Measurements from ENCODE around the gene ZNF724. TPM values are rescaled to one million over a fixed set of nuclear protein-coding genes. Genes with fewer than 3 reads are reported as not detected.
"Not testable (repeated sequence)": the region's sequence is repeated elsewhere in the genome, so short reads cannot be mapped to it uniquely, and the experiment has no call there.

The ZNF724 gene
- total RNA-seq, 1 donor: 6.7 TPM

DNA sequence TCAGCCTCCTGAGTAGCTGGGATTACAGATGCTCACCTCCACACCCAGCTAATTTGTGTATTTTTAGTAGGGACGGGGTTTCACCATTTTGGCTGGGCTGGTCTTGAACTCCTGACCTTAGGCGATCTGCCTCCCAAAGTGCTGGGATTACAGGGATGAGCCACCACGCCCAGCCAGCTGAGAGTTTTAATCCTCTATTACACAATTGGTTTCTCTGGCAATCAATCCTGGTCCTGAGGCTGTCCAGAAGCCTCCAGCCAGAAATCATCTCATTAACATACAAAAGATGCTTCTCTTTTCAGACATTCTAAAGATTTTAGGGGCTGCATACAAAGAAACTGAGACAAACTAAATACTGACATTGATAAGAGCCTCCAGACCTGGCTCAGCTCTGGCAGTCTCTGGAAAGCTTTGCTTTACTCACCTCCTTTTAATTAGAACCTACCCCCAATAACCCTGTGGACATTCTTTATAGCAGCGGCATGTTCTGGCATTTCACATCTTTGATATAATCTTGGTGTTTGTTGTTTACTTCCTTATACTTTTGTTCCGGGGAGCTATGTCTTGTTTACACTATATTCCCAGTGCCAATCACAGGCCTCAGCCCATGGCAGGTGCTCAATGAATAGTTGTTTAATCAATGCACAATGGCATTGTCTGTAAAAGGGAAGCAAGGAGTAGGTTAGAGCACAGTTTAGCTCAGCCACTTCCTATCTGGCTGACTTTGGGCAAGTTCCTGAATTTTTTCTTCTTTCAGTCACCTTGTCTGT is 4.1 kb upstream of the ZNF724 start:
- no peak for DNase-seq (ENCODE audit: low read depth in 2 of 3, low spot score in 2 of 3)

GRCh38 chr19:23253256-23253655 is 3.1 kb upstream of the ZNF724 start:
- DNase-seq (ENCODE audit: low read depth in 2 of 3, low spot score in 2 of 3): not testable (repeated sequence)

DNA sequence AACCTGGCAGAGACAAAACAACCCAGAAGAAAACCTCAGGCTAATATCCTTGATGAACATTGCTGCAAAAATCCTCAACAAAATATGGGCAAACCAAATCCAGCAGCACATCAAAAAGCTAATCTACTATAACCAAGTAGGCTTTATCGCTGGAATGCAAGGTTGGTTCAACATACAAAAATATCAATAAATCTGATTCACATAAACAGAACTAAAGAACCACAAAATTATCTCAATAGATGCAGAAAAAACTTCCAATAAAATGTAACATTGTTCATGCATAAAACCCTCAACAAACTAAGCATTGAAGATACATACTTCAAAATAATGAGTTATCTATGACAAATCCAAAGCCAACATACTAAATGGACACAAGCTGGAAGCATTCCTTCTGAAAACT is 8.8 kb downstream of the ZNF724 start:
- peak in 1 of 3 donors; percentile 49 for DNase-seq (ENCODE audit: low read depth in 2 of 3, low spot score in 2 of 3)

- no peak for DNase-seq (ENCODE audit: low read depth in 2 of 3, low spot score in 2 of 3)
Measured at GRCh38 chr19:23222998-23223652, 27.1 kb downstream of the ZNF724 start.

DNA sequence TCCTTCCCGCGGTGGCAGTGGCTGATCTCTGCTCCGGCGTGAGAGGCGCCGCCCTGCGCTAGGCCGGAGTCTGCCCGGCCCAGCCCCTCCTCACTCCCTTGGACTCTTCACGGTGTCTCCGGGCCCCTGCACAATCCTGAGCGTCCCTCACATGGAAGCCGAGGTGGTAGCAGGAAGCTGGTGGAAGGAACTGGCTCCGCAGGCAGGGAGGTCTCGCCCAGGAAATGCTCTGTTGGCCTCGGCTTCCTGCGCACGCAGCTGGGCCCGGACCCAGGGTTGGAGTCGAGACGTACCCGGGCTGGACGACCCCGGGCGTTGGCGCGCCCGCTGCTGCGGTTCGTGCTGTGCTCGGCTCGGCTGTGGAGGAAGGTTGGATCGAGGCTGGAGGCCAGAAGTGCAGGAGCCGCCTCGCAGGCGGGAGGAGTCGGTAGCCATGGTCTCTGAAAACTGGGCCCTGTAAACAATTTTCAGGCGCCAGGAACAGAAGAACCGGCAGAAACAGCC is 46.3 kb downstream of the ZNF724 start:
- DNase-seq (ENCODE audit: low read depth in 2 of 3, low spot score in 2 of 3): no peak

GRCh38 chr19:23190341-23190740 is 59.9 kb downstream of the ZNF724 start:
- no peak for DNase-seq (ENCODE audit: low read depth in 2 of 3, low spot score in 2 of 3)

DNA sequence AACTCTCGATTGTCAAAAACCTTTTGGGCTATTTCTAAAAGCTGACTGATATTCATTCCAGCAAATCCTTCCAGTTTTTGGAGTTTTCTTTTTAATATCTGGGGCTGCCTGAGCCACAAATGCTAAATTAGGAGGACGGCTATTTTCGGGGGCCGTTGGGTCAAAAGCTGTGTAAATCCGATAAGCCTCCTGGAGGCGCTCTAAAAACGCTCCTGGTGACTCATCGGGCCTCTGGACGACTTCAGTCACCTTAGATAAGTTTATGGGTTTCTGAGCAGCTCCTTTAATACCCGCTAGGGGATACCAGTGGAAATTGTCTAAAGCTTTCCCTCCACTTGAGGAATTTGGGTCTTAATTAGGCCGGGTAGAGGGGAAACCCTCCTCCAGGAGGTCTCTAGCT is 66.9 kb downstream of the ZNF724 start:
- DNase-seq (ENCODE audit: low read depth in 2 of 3, low spot score in 2 of 3): no peak

Small RNA genes lying within 50 kb of the gene (small RNA-seq; reads per million reads assigned to genes)
- gene VN1R91P: not detected

Other genes with a start within 250 kb of the ZNF724 start
- under 0.01 TPM for gene ZNF728, start 247.2 kb downstream of the ZNF724 start, total RNA-seq
- gene ZNF730, start 133.4 kb downstream of the ZNF724 start, total RNA-seq: 1.3 TPM
- gene ZNF91, start 145.1 kb upstream of the ZNF724 start, total RNA-seq: 21.8 TPM

Data from hematopoietic multipotent progenitor cell (in vitro differentiated cells).